Endodermal cell (in vitro differentiated cells): ENCODE measurements around the gene YEATS4. TPM values are rescaled to one million over a fixed set of nuclear protein-coding genes. Genes with fewer than 3 reads are reported as not detected.

ENCODE experiments used
- DNase-seq: peaks from one replicate; pipeline ENCODE4 v3.0.0-alpha.2; 2017
- H3K27ac ChIP-seq: 2 replicates; pipeline ENCODE4 v1.5.1; 2013; ENCODE audit warnings: mild to moderate bottlenecking, low read depth, low read length, moderate library complexity
- H3K27me3 ChIP-seq: 2 replicates; pipeline ENCODE4 v1.6.1; 2013; ENCODE audit warnings: mild to moderate bottlenecking, low read length, moderate library complexity; ENCODE audit not compliant: insufficient read depth, control insufficient read depth, poor library complexity, severe bottlenecking
- H3K36me3 ChIP-seq: 2 replicates; pipeline ENCODE4 v1.7.0; 2013; ENCODE audit warnings: mild to moderate bottlenecking, low read length, moderate library complexity; ENCODE audit not compliant: control insufficient read depth, insufficient read depth
- H3K4me1 ChIP-seq: one replicate; pipeline ENCODE4 v1.7.0; 2013; ENCODE audit warnings: low read length; ENCODE audit not compliant: control insufficient read depth, insufficient read depth
- H3K4me3 ChIP-seq: 2 replicates; pipeline ENCODE4 v1.5.1; 2013; ENCODE audit warnings: mild to moderate bottlenecking, low read length, moderate library complexity
- H3K9ac ChIP-seq: 2 replicates; pipeline ENCODE4 v1.6.1; 2013; ENCODE audit warnings: mild to moderate bottlenecking, low read length, moderate library complexity; ENCODE audit not compliant: poor library complexity, severe bottlenecking; ENCODE audit errors: extremely low read depth
- H3K9me3 ChIP-seq: 2 replicates; pipeline ENCODE4 v1.6.1; 2013; ENCODE audit warnings: mild to moderate bottlenecking, low read length, moderate library complexity; ENCODE audit not compliant: control insufficient read depth
- H3K27ac Mint-ChIP-seq: 2 replicates; pipeline ENCODE4 v1.8.0; 2020; ENCODE audit warnings: mixed read lengths
- H3K27me3 Mint-ChIP-seq: 2 replicates; pipeline ENCODE4 v1.8.0; 2021; ENCODE audit warnings: mild to moderate bottlenecking, mixed read lengths; ENCODE audit not compliant: insufficient read depth
- H3K36me3 Mint-ChIP-seq: 2 replicates; pipeline ENCODE4 v1.8.0; 2020; ENCODE audit warnings: low read depth, mixed read lengths
- H3K4me1 Mint-ChIP-seq: 2 replicates; pipeline ENCODE4 v1.8.0; 2020; ENCODE audit warnings: mixed read lengths
- H3K4me3 Mint-ChIP-seq: 2 replicates; pipeline ENCODE4 v1.8.0; 2020; ENCODE audit warnings: mild to moderate bottlenecking, moderate library complexity, mixed read lengths
- H3K9me3 Mint-ChIP-seq: 2 replicates; pipeline ENCODE4 v1.8.0; 2020; ENCODE audit warnings: mild to moderate bottlenecking, mixed read lengths
- CTCF ChIP-seq: fragments of 200-600 bp; sonication (generic); conservative IDR thresholded peaks from 2 replicates; pipeline ENCODE4 v1.5.0; 2021; ENCODE audit warnings: antibody characterized with exemption, mild to moderate bottlenecking
- WGBS, 2 experiments: methylation state at CpG; one replicate each; pipeline versions ENCODE4 v1.1.5 to v1.1.7; 2013; ENCODE audit warnings: missing lambda C conversion rate in 2 of 2, mixed read lengths in 1 of 2; ENCODE audit not compliant: insufficient coverage in 1 of 2, insufficient read length in 1 of 2; 5-methylcytosine and 5-hydroxymethylcytosine counted together
- total RNA-seq, 2 donors: library from RNA; stranded (reverse); fragmentation: NEBNext Ultra II Directional in 1 of 2; extraction: Animal tissue kit (Norgen Biotek cat#: 25700) in 1 of 2; gene quantifications; 2 replicates in 1 of 2; 3 replicates in 1 of 2; pipeline ENCODE4 v1.2.1, GENCODE V29; 2021

The YEATS4 gene
- total RNA-seq, 2 donors from 2014 or later = 37.0 to 40.9 TPM

- peaks cover 36% of the 10 kb centered on the region for H3K4me1 Mint-ChIP-seq
- no peaks in the 10 kb centered on the region for H3K9me3 Mint-ChIP-seq
- Histone ChIP-seq H3K27ac (no peak overlapping the region), H3K27me3 (no peaks in the 10 kb centered on the region), H3K4me3 (no peak overlapping the region), H3K9ac (no peak overlapping the region), H3K9me3 (no peaks in the 10 kb centered on the region), H3K4me1 (peaks cover 4% of the 10 kb centered on the region), H3K36me3 (no peaks in the 10 kb centered on the region)
- WGBS, 2 experiments = 90 to 100% methylated on average over 2 of the region's 2 CpGs
- no peaks in the 10 kb centered on the region for H3K27me3 Mint-ChIP-seq
- no peaks in the 10 kb centered on the region for H3K36me3 Mint-ChIP-seq
- H3K4me3 Mint-ChIP-seq = no peak overlapping the region
- no peak for DNase-seq
- H3K27ac Mint-ChIP-seq = no peak overlapping the region
- TF ChIP-seq CTCF = no peak
These were observed 14.5 kb upstream of the YEATS4 start for GRCh38 chr12:69345077-69345476.

DNA sequence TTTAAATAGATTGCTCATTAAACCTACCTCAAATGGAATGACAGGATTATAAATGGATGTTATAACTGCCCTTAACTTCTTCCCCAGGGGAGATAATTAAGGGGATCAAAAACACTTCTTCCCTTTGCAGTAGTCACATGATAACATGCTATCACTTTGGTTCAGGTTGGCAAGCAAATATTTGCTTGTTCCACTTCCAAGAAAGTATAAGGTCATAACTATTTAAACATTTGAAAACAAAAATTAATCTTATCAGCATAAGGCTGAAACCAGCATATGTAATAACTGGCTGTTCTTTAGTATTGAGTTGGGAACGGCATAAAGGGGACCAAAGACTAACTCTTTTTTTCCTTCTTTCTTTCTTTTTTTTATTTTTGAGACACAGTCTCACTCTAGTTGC lies 13.8 kb upstream of the YEATS4 start:
- H3K27me3 Mint-ChIP-seq = no peaks in the 10 kb centered on the region
- 83 to 100% methylated on average over 1 of the region's 1 CpG for WGBS, 2 experiments
- no peak for TF ChIP-seq CTCF
- Histone ChIP-seq H3K27me3 (no peaks in the 10 kb centered on the region), H3K4me1 (peaks cover 4% of the 10 kb centered on the region), H3K27ac (no peak overlapping the region), H3K4me3 (no peak overlapping the region), H3K36me3 (no peaks in the 10 kb centered on the region), H3K9ac (no peak overlapping the region), H3K9me3 (no peaks in the 10 kb centered on the region)
- H3K27ac Mint-ChIP-seq = no peak overlapping the region
- peaks cover 30% of the 10 kb centered on the region for H3K4me1 Mint-ChIP-seq
- no peaks in the 10 kb centered on the region for H3K9me3 Mint-ChIP-seq
- H3K36me3 Mint-ChIP-seq = no peaks in the 10 kb centered on the region
- H3K4me3 Mint-ChIP-seq = no peak overlapping the region
- no peak for DNase-seq

DNA sequence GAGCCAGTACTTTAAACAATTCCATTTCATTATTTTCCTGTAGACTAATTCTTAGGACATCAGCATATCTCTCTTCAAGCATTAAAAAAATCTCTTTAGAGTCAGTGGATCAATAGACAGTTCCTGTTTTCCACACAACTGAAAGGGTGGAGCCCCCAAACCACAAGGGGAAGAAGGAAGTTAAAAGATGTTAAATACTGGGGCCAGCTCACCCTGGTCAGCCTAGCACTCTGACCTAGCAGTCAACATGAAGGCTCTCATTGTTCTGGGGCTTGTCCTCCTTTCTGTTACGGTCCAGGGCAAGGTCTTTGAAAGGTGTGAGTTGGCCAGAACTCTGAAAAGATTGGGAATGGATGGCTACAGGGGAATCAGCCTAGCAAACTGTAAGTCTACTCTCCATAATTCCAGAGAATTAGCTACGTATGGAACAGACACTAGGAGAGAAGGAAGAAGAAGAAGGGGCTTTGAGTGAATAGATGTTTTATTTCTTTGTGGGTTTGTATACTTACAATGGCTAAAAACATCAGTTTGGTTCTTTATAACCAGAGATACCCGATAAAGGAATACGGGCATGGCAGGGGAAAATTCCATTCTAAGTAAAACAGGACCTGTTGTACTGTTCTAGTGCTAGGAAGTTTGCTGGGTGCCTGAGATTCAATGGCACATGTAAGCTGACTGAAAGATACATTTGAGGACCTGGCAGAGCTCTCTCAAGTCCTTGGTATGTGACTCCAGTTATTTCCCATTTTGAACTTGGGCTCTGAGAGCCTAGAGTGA lies 11.2 kb upstream of the YEATS4 start, which contains the start of gene LYZ:
Gene LYZ (plus strand): TSS at position 220 of the 777 bp plus-strand sequence. CDS start 28 bp downstream, at position 248.
- no peaks in the 10 kb centered on the region for H3K9me3 ChIP-seq
- Mint-ChIP-seq H3K4me1 (peaks cover 10% of the 10 kb centered on the region), H3K27me3 (no peaks in the 10 kb centered on the region), H3K27ac (no peak within 1 kb of the TSS), H3K36me3 (no peaks in the 10 kb centered on the region), H3K9me3 (no peaks in the 10 kb centered on the region), H3K4me3 (no peak within 1 kb of the TSS)
- no peaks in the 10 kb centered on the region for H3K4me1 ChIP-seq
- 89 to 94% methylated on average over 3 to 4 of the region's 4 CpGs for WGBS, 2 experiments
- H3K4me3 ChIP-seq = no peak within 1 kb of the TSS
- no peak within 1 kb of the TSS for H3K9ac ChIP-seq
- no peaks in the 10 kb centered on the region for H3K36me3 ChIP-seq
- H3K27ac ChIP-seq = no peak within 1 kb of the TSS
- no peak for TF ChIP-seq CTCF
- no peaks in the 10 kb centered on the region for H3K27me3 ChIP-seq
- no peak for DNase-seq
